HPDE6-E6E7 (cell line): Measurements from ENCODE around the gene PPIL1.

Experiments
- DNase-seq: peaks from one replicate; pipeline ENCODE4 v3.0.0; 2011; ENCODE audit warnings: missing footprints; ENCODE audit errors: extremely low spot score

PPIL1 gene

GRCh38 chr6:36888654-36889481, 14.3 kb upstream of the PPIL1 start:
- no peak for DNase-seq

DNA sequence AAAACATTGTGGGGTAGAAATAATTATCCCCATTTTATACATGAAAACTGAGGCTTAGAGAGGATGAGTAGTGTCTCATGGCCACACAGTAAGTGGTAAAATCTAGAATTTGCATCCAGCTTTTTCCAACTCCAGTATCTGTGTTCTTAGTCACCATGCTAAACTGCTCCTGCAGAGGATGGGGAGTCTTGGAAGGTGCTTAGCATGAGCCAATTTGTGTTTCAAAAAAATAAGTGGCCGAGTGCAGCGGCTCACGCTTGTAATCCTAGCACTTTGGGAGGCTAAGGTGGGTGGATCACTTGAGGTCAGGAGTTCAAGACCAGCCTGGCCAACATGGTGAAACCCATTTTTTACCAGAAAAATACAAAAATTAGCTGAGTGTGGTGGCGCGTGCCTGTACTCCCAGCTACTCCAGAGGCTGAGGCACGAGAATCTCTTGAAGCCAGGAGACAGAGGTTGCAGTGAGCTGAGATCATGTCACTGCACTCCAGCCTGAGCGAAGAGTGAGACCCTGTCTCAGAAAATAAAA, 13.6 kb upstream of the PPIL1 start:
- no peak for DNase-seq

DNA sequence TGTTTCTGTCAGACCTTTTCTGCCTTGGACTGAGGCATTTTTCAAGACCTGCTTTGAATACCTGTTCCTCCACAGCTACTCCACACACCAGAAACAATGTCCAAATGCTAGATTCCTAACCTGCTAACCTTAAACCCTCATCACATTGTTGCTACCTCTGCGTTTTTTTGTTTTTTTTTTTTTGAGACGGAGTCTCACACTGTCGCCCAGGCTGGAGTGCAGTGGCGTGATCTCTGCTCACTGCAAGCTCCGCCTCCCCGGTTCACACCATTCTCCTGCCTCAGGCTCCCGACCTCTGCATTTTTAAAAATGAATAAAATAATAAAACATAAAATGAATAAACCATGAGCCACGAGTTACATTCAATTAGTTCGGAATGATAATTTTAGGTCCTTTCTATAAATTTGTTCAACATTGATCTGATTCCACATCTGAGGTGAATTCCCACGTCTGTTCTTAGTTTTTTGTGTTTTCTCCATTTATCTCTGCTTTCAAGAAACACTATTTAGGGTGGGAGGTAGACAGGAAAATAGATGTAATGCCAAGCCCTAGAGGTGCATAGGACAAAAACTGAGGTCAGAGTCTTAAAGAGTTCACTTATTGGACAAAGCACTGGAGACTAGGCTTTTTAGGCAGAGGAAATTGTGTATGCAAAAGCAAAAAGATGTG, 12.5 kb upstream of the PPIL1 start:
- DNase-seq, result no peak

- DNase-seq, result peak; percentile 87
These were observed 11.1 kb upstream of the PPIL1 start, which contains the start of gene C6orf89 for GRCh38 chr6:36885461-36886401. TSS of gene C6orf89 (plus strand) at chr6:36885952. CDS start at chr6:36899445, 13,493 bp downstream.

DNA sequence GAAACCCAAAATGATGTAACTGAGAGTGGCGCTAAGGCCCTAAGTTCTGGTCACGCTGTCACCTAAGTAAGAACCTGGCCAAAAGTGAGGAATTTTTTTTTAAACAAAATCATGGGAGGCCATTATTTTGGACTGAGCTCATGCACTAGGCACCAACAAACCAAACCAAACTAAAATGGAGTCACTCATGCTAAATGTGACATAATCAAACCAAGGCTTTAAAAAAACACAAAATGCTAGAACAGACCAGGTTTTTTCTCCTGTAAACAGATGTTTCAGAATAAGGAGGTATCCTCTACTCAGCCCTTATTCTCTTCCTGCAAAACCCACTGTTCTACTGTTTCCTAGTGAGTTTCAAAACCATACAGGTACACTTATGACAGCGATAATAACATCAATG, 10.0 kb upstream of the PPIL1 start:
- no peak for DNase-seq

DNA sequence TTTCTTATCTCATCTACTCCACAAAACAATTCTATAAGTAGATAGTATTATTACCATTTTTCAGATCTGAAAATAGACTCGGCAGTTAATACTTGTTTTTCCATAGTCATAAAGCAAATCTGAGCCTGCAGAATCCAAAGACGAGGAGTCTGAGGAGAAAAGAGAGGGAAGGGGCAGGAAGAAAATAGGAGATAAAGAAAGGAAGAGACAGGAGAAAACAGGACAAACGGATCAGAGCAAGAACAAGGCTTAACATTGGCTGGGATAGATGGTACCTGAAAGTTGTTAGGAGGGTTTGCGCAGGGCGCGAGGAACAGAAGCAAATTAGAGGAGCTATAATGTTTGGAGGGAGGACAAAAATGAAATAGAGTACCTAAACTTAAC, 639 bp upstream of the PPIL1 start:
- DNase-seq, result no peak

DNA sequence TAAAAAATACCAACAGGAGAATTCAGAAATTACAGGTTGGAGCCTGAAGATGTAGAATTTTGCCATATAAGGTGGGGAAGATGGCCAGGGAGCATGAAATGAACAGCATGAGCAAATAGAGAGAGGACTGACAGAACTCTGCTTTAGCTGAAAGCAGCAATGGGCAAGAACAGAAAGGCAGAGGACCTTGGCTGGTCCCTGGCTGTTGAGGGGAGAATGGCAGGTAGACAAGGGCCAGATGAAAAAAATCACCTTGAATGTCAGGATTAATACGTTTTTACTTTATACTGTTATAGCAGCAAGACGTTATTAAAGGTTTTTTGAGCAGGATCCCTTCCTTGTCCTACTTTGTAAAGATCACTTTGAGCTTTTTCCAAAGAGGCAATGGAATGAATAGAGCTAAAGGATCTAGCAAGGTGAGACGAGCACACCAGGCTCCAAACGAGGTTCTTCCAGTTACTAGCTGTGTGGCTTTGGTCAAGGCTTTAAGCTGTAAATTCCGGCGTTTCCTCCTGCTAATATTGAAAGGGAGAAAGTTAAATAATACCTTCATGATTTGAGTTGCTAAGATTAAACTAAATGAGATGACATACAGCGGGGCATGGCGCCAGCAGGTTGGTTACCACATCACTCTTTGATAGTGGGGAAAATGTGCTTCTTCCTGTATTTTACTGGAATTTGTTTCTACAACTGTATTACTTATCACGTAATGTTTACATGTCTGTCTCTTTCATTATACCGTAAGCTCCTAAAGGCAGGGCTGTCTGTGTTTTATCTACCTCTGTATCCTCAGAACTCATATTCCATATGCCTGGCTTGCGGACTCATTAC, 776 bp downstream of the PPIL1 start:
- peak; percentile 32 for DNase-seq

DNA sequence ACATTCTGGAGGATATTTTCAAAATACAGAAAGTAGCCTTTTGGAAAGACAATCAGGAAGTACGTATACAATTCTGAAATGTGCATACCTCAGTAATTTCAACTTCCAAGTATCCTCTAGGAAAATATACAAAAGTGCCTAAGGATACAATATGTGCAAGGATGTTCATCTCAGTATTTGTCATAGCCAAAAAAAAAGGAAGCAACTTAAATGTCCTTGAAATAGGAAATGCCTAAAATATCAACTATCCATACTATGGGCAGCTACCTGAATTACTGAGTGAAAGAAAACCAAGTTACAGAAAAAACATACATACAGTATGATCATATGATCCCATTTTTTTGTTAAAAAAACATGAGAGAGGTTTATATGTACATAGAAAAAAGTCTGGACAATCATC, 1.5 kb downstream of the PPIL1 start:
- DNase-seq, result no peak

- no peak for DNase-seq
These were observed 2.9 kb downstream of the PPIL1 start for GRCh38 chr6:36871686-36872085.

GRCh38 chr6:36867471-36868224, 7.0 kb downstream of the PPIL1 start:
- no peak for DNase-seq

DNA sequence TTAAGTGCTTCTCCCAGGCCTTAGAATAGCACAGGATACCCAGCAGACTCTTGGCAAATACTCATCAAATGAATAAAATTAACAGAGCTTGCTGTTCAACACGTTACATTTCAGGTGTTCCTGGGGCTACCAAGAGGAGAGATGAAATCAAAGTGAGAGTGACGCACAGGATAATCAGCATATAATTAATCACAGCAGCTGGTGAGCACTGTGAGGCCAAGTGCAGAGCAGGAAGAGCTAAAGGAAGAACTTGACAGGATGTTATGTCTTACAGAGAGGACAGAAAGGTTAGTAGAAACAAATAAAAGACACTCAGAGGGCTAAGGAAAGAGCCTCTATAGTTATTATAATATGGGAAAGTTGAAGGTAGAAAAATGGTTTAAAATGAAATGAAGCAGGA, 8.8 kb downstream of the PPIL1 start:
- no peak for DNase-seq

GRCh38 chr6:36863670-36864540, 10.7 kb downstream of the PPIL1 start:
- no peak for DNase-seq

DNA sequence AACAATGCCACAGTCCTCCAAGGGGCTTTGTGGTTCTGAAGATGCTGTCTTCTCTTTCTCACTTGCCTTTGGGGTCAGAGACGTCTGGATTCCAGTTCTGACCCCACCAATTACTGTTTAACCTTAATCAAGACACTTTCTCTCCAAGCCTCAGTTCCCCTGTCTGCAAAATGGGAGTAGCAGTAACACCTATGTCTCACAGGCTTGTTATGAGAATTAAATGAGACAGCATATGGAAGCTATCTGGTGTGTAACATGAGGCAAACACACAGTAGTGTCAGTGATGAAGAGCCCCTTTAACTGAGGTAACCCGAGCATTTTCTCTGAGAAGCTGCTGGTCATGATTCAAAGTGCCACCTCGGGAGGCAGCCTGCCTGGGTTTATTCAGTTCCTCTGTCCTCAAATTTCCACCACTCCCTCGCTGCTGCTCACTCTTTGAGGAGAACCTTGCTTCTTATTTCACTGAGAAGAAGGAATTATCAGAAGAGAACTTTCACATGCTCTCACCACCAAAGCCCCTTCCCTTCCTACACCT, 11.7 kb downstream of the PPIL1 start:
- no peak for DNase-seq

DNA sequence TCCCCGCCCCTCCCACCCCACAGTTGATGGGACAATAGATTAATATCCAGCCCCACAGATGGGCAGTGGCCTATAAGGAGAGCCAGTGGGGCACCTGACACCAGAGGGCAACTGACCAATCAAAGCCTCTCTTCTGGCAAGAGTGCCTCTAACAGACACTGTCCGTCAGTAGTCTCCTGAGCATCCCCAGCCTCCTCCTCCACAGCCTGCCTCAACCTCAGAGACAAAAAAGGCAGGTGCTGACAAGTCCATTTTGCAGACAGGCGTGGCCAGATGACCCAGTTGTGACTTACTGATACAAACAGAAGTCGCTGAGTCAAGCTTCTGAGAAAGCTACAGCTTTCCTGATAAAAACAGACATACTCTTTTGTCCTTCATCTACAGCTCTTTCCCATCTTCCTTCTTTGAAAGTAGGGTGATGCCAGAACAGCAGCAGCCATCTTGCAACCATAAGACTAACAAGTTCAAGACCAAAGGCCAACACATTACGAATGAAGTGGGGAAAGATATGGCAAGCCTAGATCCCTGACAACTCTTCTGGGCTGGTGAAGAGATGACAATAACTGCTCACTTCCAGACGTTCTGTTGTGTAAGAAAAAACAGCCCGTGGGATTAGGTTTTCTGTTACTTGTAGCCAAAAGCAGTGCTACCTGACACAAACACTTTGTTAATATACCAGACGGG, 12.3 kb downstream of the PPIL1 start:
- DNase-seq, result peak; percentile 85

- no peak for DNase-seq
These were observed 14.5 kb downstream of the PPIL1 start for GRCh38 chr6:36860126-36860525.

DNA sequence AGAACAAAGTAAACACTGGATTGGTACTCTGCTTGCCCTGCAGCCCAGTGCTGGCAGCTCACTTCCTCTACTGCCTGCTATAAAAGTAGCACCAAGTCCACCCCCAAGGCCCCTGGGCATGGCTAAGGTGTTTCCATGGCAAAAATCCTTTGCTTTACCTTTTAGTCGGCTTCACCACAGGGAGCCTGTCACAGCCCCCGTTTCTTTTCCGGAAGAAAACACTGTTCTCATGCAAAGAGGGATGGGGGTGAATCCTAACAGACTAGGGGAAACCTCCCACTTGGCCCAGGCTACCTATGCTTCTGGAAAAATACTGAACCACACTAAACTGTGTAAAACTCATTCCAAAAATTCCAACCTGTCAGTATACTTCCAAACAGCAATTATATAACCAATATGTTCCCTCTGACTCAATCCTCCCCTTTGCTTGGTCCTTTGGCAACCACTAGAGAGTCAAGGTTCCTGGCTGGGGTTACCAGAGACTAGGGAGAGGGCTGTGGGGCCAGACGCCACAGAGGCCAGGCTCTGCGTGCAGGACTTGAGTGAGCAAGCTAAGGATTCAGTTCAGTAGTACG, 16.1 kb downstream of the PPIL1 start:
- DNase-seq, result no peak

GRCh38 chr6:36857325-36857724, 17.3 kb downstream of the PPIL1 start:
- DNase-seq, result no peak

DNA sequence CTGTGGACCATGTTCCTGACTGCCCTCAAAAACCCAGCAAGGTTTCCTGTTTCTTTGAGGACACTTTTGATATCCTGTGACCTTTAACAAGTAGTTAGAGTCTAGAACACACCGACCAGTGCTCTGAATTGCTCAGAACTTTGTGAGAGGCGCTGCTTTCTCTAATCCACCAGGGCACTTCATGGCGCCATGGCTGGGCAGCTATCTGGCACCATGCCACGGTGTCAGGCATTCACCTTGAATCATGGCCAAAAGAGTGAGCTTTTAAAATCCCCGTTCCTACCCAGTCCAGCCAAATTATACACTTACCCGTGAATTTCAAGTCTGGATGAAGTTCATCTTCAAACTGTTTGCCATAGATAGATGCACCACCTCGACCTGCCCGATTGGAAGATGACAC, 18.3 kb downstream of the PPIL1 start:
- DNase-seq, result no peak
